Measurements from ENCODE around the gene EPB41L5.

GRCh38 chr2:120066800-120067547 is 54.1 kb downstream of the EPB41L5 start:
- TF ChIP-seq POLR2A (IDR thresholded peaks at IDR 0.05) (no peak), CTCF (IDR thresholded peaks at IDR 0.05) (no peak), EP300 (IDR thresholded peaks at IDR 0.05) (no peak)

Measured in stomach (tissue), 4 donors.